NOMO-1 (cell line): ENCODE results near the gene ABHD2.
"Not testable (repeated sequence)": the region's sequence is repeated elsewhere in the genome, so short reads cannot be mapped to it uniquely, and the experiment has no call there.

Experiments used
- DNase-seq, 2 experiments: peaks; one replicate each; lab custom pipeline; 2025; ENCODE audit not compliant: unreplicated experiment in 2 of 2; lab: John Stamatoyannopoulos, UW

The ABHD2 gene

GRCh38 chr15:89118481-89118989 is 30.3 kb downstream of the ABHD2 start:
- DNase-seq = peak; percentile 29 to 52

GRCh38 chr15:89119489-89120478 is 31.5 kb downstream of the ABHD2 start:
- no peak for DNase-seq

GRCh38 chr15:89120479-89121000 is 32.3 kb downstream of the ABHD2 start:
- not testable (repeated sequence) for DNase-seq

- no peak for DNase-seq
Measured at GRCh38 chr15:89121414-89121813, 33.2 kb downstream of the ABHD2 start.

GRCh38 chr15:89122505-89123180 is 34.4 kb downstream of the ABHD2 start:
- no peak for DNase-seq

GRCh38 chr15:89123181-89123525 is 34.9 kb downstream of the ABHD2 start:
- DNase-seq = no peak

- DNase-seq = no peak
Measured at GRCh38 chr15:89125088-89125826, 37.0 kb downstream of the ABHD2 start.

- DNase-seq = no peak
Measured at GRCh38 chr15:89126009-89126408, 37.8 kb downstream of the ABHD2 start.

- DNase-seq = no peak
Measured at GRCh38 chr15:89127054-89127702, 38.9 kb downstream of the ABHD2 start.

- peak; percentile 72 to 86 for DNase-seq
Measured at GRCh38 chr15:89128320-89129122, 40.3 kb downstream of the ABHD2 start.

- DNase-seq = no peak
Measured at GRCh38 chr15:89129123-89129815, 41.0 kb downstream of the ABHD2 start.

GRCh38 chr15:89129816-89130134 is 41.5 kb downstream of the ABHD2 start:
- DNase-seq = no peak

- DNase-seq = no peak
Measured at GRCh38 chr15:89130201-89130600, 41.9 kb downstream of the ABHD2 start.

- DNase-seq = no peak
Measured at GRCh38 chr15:89131731-89132130, 43.5 kb downstream of the ABHD2 start.

GRCh38 chr15:89132611-89133507 is 44.6 kb downstream of the ABHD2 start:
- peak; percentile 75 to 80 for DNase-seq

GRCh38 chr15:89135387-89136077 is 47.3 kb downstream of the ABHD2 start:
- DNase-seq = not testable (repeated sequence)

GRCh38 chr15:89136078-89136806 is 48.0 kb downstream of the ABHD2 start:
- no peak for DNase-seq
